Measurements from ENCODE around the gene CTSO.

DNA sequence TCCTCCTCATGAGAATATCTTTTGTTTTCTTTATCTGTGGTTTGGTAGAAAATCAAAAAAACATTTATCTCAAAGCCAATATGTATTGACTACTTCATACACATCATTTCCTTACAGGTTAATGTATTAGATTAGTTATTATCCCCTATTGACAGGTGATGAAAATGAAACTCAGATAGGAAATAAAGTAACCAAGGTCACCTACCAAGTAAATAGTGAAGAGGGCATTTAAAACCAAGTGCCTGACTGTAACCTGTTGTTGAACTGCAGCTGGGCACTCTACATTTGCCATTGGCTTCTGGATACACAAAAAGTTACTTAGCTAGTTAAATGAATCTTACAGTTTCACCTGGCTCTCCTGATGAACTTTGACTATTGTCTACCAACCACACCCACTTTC, 41.4 kb upstream of the CTSO start:
- TF ChIP-seq EP300 (IDR thresholded peaks at IDR 0.05; ENCODE audit: borderline replicate concordance) (no peak), EGR1 (IDR thresholded peaks at IDR 0.05) (no peak), TAF1 (IDR thresholded peaks at IDR 0.05; ENCODE audit: low read depth) (no peak), MAX (IDR thresholded peaks at IDR 0.05) (no peak), RAD21 (IDR thresholded peaks at IDR 0.05; ENCODE audit: low read depth) (no peak)
